GM18870 (cell line): ENCODE data around the gene DGLUCY.
"Not testable (repeated sequence)": the region's sequence is repeated elsewhere in the genome, so short reads cannot be mapped to it uniquely, and the experiment has no call there.

Experiments used
- ATAC-seq: cut with Tn5 transposase; IDR thresholded peaks from one replicate; pipeline ENCODE4 v1.9.1; 2021; ENCODE audit warnings: moderate library complexity; ENCODE audit not compliant: unreplicated experiment

The DGLUCY gene

DNA sequence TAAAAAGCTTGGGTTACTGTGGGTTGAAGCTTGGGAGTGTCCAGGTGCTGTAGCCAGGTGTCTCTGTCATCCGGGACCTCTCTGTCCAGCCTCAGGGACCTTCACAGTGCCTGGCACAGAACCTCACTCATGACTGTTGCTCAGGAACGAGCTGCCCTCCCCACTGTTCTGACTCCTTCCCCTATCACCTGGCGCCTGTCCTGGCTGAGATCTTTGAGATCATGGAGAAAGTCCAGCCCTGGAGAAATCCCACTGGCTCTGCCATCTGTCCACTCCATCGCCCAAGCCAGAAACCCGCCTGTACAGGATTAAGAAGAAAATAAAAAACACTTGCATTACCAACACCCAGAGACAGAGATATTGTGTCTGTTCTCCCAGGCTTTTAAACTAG is 53.5 kb downstream of the DGLUCY start:
- ATAC-seq, result no peak

GRCh38 chr14:91169951-91170350 is 56.1 kb downstream of the DGLUCY start:
- no peak for ATAC-seq

- ATAC-seq, result no peak
These were observed 56.7 kb downstream of the DGLUCY start for GRCh38 chr14:91170504-91171121.

DNA sequence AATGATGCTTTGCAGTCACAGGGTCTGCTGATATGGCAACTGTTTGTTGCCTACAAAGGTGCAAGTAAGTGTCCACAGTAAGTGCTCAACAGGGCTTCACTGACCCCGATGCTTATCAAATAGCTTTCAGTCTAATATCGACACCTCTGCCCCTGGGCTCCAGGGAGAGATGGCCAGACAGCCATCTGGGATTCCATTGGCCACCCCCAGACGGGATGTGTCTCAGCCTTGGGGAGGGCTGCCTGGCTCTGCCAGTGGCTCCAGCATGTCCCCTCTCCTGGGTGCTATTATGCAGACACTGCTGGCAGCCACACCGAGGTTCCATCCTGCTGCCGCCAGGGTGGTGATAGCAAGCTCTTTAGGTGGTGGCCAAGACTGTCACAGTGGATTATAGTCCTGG is 57.4 kb downstream of the DGLUCY start:
- no peak for ATAC-seq

GRCh38 chr14:91173221-91173670 is 59.4 kb downstream of the DGLUCY start:
- no peak for ATAC-seq

- ATAC-seq, result no peak
These were observed 60.0 kb downstream of the DGLUCY start for GRCh38 chr14:91173904-91174303.

DNA sequence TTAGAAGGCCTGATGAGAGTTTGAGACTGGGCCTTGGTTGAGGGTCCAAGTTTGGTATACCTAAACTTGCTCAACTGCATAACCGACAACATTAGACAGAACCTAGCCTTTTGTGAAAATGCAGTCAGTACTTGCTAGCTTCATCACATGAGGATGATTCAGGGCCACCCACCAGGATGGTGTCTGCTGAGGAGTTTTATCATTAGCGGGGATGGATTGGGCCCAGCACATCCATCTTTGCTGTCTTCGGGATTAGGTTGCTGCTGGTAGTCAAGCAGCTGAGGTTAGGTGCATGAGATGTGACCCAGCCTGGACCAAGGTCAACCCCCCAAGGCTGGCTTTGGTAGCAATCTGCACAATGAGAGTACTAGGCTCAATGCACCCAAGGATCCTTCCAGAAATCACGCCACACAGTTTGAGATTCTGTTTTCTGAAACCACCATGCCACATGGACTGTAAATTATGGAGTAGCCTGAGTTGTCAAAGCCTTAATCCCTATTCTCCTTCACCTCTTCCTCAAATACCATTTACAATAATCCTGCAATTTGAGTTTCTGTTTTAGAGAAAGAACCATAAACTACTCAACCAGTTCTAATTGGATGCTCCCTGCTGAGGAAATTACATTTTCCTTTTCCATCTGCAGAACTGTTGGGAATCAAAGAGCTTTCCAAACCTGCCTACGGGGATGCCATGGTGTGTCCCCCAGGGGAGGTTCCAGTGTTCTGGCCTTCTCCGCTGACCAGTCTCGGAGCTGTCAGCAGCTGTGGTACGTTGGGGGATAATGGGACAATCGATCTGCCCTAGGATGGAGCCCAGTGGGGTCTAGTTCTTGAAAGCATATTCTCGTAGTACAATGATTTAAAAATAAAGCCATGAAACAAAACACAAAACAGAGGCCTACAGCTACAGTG is 61.7 kb downstream of the DGLUCY start:
- ATAC-seq, result no peak

DNA sequence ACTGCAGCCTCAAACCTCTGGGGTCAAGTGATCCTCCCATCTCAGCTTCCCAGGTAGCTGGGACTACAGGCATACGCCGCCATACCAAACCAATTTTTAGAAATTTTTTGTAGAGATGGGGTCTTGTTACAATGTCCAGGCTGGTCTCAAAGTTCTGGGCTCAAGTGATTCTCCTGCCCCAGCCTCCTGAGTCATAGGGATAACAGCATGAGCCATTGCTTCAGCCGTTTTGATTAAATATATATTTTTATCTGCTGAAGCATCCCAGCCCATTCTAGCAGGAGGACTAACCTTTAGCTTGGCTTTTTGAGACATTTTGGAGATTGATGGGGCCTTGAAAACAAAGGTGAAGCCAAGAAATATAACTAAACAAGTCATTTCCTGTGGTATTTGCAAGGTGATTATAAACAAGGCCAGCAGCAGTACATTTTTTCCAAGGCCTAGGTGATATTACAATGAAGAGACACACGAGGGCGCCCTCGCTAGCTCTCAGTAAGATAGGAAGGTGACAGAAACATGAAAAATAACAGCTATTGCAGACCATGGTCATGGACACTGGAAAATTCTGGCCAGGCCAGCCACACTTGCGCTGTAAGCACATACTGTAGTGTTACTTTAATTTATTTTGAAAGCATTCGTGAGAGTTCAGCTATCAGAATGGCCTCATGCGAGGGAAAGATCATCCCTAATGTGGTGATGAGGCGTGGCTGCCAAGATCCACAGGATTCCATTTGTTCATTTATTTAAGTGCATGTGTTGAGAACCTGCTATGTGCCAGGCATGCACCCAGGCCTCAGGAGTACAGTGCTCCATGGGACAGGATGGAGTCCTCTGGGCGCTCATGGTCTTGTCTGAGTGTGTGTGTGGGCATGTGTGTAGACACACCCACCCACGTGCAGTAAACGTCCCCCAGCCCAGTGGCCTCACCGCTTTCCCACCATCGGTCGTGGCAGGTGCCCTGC is 63.5 kb downstream of the DGLUCY start:
- no peak for ATAC-seq

DNA sequence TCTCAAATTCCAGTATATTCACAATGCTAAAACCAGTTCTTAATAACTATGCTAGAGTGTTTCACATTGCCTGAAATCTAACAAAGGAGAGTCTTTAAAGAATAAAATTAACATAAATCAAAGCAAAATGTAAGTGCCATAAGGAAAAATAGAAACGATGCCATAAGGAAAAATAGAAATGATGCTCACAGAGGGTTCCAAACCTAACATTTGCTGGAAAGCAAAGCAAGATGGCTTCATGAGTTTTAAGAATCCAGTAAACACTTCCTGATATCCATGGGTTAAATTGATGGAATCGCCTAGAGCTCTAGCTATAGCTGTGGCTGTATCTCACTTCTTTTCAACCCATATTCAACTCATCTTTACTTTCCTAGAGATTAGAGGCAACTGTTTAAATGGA is 66.7 kb downstream of the DGLUCY start:
- no peak for ATAC-seq

GRCh38 chr14:91182753-91183152 is 68.9 kb downstream of the DGLUCY start:
- not testable (repeated sequence) for ATAC-seq

- ATAC-seq, result no peak
These were observed 70.7 kb downstream of the DGLUCY start for GRCh38 chr14:91184559-91184958.

GRCh38 chr14:91185721-91186120 is 71.8 kb downstream of the DGLUCY start:
- no peak for ATAC-seq

GRCh38 chr14:91186515-91187066 is 72.7 kb downstream of the DGLUCY start:
- no peak for ATAC-seq

DNA sequence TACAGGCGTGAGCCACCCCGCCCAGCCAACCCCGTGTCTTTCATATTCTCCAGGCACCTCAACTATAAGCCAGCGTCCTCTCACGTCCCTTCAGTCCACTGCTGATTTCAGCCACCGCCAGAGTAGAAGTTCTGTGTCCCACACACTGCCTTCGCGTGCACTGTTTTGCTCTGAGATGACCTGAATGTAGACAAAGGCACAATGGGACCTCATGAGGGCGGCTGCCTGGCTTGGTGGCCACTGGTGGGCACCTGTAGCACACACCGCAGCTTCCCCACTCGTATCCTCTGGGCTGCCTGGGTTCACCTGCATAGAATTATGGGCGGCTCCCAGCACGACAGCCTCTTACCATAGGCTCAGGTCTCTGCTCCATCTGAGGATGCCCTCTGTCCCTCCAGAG is 73.4 kb downstream of the DGLUCY start:
- ATAC-seq, result no peak

GRCh38 chr14:91190853-91191252 is 77.0 kb downstream of the DGLUCY start:
- ATAC-seq, result no peak

DNA sequence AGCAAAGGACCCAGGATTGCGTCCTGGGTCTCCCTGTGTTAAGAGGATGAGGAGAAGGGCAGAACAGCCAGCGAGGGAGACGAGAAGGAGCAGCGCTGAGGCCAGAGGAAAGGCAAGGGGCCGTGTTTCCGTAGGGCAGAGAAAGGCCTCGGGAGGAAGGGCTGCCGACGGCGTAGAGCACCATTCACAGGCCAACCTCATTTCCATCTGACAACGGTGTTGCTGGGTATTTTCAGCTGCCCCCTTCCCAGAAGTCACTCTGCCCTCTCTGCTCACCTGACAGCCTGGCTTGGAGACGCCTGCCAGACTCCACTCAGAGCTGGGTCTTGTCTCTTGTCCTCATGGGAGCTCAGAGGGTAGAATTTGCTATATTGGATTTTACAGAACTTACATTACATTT is 79.2 kb downstream of the DGLUCY start:
- no peak for ATAC-seq

GRCh38 chr14:91195881-91196280 is 82.0 kb downstream of the DGLUCY start:
- no peak for ATAC-seq

DNA sequence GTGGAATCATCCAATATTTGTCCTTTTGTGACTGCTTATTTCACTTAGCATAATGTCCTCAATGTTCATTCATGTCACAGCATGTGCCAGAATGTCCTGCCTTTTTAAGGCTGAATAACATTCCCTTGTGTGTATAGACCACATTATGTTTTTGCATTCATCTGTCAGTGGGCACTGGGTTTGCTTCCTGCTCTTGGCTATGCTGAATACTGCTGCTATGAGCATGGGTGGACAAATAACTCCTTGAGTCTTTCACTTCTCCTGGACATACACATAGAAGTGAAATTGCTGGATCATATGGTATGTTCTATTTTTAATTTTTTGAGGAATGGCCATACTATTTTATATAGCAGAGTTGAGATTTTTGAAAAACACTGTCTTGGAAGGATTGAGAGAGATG is 83.8 kb downstream of the DGLUCY start:
- no peak for ATAC-seq

- not testable (repeated sequence) for ATAC-seq
These were observed 86.9 kb downstream of the DGLUCY start for GRCh38 chr14:91200802-91201201.

- no peak for ATAC-seq
These were observed 88.5 kb downstream of the DGLUCY start for GRCh38 chr14:91202234-91202974.
